ENCODE measurements around the gene PFKM.

PFKM gene

DNA sequence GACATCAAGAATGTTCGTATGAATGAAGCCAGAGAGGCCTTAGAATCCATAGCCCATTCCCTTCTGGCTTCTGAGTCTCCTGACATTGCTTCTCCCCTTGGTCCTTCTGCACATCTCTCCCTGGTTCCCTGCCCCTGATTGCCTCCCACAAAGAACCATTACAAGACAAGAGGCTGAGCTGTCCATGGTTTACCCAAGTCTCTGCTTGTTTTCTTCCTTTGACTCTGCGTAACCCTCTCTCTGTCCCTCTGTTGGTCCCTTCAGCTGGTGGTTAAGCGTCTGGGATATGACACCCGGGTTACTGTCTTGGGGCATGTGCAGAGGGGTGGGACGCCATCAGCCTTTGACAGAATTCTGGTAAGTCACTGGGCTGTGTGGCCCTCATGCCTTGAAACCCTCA, 15.9 kb downstream of the PFKM start:
- TF ChIP-seq SIN3A (IDR thresholded peaks at IDR 0.05; ENCODE audit: borderline replicate concordance, insufficient read depth, low read length): no peak

DNA sequence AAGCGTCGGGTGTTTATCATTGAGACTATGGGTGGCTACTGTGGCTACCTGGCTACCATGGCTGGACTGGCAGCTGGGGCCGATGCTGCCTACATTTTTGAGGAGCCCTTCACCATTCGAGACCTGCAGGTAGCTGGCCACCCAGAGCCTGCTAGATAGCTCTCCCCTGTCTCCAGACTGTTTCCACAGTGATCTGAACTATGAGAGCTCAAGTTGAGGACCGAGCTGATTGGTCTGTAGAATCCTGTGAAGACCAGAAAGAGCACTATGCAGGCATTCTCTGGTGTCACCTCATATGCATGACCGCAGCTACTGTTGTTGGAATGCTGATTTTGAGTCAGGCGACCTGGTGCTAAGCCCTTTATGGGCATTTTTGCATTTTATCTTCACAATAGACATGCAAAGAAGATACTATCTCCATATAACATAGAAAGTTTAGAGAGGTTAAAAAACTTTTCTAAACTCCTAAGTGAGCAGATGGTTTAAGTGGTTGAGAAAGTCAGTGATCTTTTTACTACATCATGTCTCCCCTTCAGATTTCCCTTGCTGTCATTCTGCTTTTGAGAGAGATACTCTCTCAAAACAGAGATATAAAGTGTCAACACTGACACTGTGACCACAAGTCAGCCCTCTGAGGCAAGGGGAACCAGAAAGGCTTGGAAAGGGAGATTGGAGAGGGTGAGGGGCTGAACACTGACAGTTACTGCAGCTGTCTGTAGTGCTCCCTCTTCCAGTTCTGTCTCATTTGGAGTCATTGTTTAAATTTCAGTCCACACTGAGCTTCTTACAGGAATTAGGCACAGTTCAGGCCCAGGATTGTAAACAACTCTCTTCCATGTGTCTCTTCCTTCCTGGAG, 23.9 kb downstream of the PFKM start:
- no peak for TF ChIP-seq POLR2AphosphoS5 (IDR thresholded peaks at IDR 0.05; ENCODE audit: low read depth, low read length)
- no peak for TF ChIP-seq TAF1 (IDR thresholded peaks at IDR 0.05; ENCODE audit: borderline replicate concordance, insufficient read depth, low read length)
- no peak for TF ChIP-seq FOXP2 (optimal IDR thresholded peaks at IDR 0.05; ENCODE audit: borderline replicate concordance, extremely low read depth, extremely low read length, insufficient read depth)
- TF ChIP-seq, protein P1, sequence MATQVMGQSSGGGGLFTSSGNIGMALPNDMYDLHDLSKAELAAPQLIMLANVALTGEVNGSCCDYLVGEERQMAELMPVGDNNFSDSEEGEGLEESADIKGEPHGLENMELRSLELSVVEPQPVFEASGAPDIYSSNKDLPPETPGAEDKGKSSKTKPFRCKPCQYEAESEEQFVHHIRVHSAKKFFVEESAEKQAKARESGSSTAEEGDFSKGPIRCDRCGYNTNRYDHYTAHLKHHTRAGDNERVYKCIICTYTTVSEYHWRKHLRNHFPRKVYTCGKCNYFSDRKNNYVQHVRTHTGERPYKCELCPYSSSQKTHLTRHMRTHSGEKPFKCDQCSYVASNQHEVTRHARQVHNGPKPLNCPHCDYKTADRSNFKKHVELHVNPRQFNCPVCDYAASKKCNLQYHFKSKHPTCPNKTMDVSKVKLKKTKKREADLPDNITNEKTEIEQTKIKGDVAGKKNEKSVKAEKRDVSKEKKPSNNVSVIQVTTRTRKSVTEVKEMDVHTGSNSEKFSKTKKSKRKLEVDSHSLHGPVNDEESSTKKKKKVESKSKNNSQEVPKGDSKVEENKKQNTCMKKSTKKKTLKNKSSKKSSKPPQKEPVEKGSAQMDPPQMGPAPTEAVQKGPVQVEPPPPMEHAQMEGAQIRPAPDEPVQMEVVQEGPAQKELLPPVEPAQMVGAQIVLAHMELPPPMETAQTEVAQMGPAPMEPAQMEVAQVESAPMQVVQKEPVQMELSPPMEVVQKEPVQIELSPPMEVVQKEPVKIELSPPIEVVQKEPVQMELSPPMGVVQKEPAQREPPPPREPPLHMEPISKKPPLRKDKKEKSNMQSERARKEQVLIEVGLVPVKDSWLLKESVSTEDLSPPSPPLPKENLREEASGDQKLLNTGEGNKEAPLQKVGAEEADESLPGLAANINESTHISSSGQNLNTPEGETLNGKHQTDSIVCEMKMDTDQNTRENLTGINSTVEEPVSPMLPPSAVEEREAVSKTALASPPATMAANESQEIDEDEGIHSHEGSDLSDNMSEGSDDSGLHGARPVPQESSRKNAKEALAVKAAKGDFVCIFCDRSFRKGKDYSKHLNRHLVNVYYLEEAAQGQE (IDR thresholded peaks at IDR 0.05; ENCODE audit: insufficient read depth in 1 of 2, low read depth in 2 of 2, low read length in 2 of 2): no peak
- no peak for TF ChIP-seq SIN3A (IDR thresholded peaks at IDR 0.05; ENCODE audit: borderline replicate concordance, insufficient read depth, low read length)

DNA sequence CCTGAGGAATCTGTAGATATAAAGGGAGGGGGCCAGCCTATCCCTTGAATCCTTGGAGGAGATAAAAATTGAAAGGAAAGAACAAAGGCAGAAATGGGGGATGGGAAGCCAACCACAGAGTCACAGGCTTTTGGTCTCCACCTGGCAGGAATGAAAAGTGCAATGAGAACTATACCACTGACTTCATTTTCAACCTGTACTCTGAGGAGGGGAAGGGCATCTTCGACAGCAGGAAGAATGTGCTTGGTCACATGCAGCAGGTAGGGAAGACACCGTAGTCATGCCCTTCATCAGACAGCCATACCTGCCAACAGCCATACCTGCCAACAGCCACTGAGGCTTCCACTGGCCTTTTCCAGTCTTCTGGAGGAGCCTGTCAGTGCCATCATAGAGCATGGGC, 24.7 kb downstream of the PFKM start:
- TF ChIP-seq SIN3A (IDR thresholded peaks at IDR 0.05; ENCODE audit: borderline replicate concordance, insufficient read depth, low read length) (no peak), TAF1 (IDR thresholded peaks at IDR 0.05; ENCODE audit: borderline replicate concordance, insufficient read depth, low read length) (no peak), FOXP2 (optimal IDR thresholded peaks at IDR 0.05; ENCODE audit: borderline replicate concordance, extremely low read depth, extremely low read length, insufficient read depth) (no peak), POLR2AphosphoS5 (IDR thresholded peaks at IDR 0.05; ENCODE audit: low read depth, low read length) (no peak)
- TF ChIP-seq, protein P1 (IDR thresholded peaks at IDR 0.05; ENCODE audit: insufficient read depth in 1 of 2, low read depth in 2 of 2, low read length in 2 of 2): no peak

DNA sequence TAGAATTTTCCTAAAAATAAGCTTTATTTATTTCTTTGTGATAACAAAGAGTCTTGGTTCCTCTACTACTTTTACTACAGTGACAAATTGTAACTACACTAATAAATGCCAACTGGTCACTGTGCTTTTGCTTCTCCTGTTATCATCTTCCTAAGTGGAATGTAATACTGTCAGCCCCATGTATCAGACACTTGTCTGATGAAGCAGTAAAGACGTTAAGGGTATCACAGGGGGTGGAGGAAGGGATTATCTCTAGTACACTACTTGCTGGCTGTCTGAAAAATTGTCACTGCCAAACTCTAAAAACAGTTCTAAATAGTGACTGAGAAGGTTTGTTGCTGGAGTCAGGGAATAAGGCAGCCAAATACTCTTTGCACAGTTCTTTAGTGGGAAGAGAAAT, 26.8 kb downstream of the PFKM start:
- no peak for TF ChIP-seq POLR2AphosphoS5 (IDR thresholded peaks at IDR 0.05; ENCODE audit: low read depth, low read length)
- no peak for TF ChIP-seq SIN3A (IDR thresholded peaks at IDR 0.05; ENCODE audit: borderline replicate concordance, insufficient read depth, low read length)
- TF ChIP-seq, protein P1 (IDR thresholded peaks at IDR 0.05; ENCODE audit: insufficient read depth in 1 of 2, low read depth in 2 of 2, low read length in 2 of 2): no peak
- TF ChIP-seq TAF1 (IDR thresholded peaks at IDR 0.05; ENCODE audit: borderline replicate concordance, insufficient read depth, low read length): no peak
- TF ChIP-seq FOXP2 (optimal IDR thresholded peaks at IDR 0.05; ENCODE audit: borderline replicate concordance, extremely low read depth, extremely low read length, insufficient read depth): no peak

DNA sequence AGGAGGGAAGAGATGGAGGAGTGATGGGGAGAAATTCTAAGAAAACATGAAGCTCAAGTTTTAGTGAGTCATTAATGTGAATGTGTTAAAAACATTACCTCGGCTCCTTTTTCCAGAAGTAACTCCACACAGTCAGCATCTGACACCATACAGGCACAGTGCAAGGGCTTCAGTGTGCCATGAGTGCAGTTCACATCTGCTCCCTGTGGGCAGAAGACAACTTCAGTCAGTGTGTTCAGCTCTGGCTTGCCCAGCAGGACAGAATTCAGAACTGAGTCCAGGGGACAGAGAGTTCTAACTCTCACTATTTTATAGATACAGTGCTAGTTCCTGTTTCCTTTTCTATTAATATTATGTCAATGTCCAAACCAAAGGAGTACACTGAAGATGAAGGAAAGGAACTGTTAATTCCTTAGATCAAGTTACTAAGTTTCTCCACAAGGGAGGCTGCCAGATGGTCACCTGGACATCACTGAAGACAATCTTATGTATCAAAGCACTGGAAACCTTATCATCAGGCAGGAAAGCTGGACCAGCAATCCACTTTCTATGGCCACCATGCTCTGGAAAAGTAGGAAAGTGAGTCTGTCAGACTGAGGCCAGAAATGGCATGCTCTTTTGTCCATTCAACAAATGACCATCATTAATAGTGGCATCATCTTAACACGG, 32.1 kb downstream of the PFKM start:
- TF ChIP-seq, protein P1 (IDR thresholded peaks at IDR 0.05; ENCODE audit: insufficient read depth in 1 of 2, low read depth in 2 of 2, low read length in 2 of 2): no peak
- TF ChIP-seq POLR2AphosphoS5 (IDR thresholded peaks at IDR 0.05; ENCODE audit: low read depth, low read length) (no peak), TAF1 (IDR thresholded peaks at IDR 0.05; ENCODE audit: borderline replicate concordance, insufficient read depth, low read length) (no peak), SIN3A (IDR thresholded peaks at IDR 0.05; ENCODE audit: borderline replicate concordance, insufficient read depth, low read length) (no peak), FOXP2 (optimal IDR thresholded peaks at IDR 0.05; ENCODE audit: borderline replicate concordance, extremely low read depth, extremely low read length, insufficient read depth) (no peak)

Data from PFSK-1 (cell line).